HCT116 (cell line): ENCODE measurements around the gene TMEM11.

ENCODE experiments used
- JUND ChIP-seq: IDR thresholded peaks from 2 replicates; pipeline ENCODE4 v1.6.1; 2012
- POLR2A ChIP-seq: IDR thresholded peaks from 2 replicates; pipeline ENCODE4 v1.7.0; 2011; ENCODE audit warnings: borderline replicate concordance; ENCODE audit not compliant: insufficient read depth, insufficient read length; ENCODE audit errors: extremely low read depth
- POLR2AphosphoS5 ChIP-seq: IDR thresholded peaks from 2 replicates; pipeline ENCODE4 v1.6.1; 2011; ENCODE audit warnings: mild to moderate bottlenecking, low read depth, low read length, moderate library complexity
- RAD21 ChIP-seq: IDR thresholded peaks from 2 replicates; pipeline ENCODE4 v1.6.1; 2012; ENCODE audit warnings: low read depth, mild to moderate bottlenecking
- SIN3A ChIP-seq: IDR thresholded peaks from 2 replicates; pipeline ENCODE4 v1.6.1; 2012; ENCODE audit warnings: low read depth
- TCF7L2 ChIP-seq: IDR thresholded peaks from 2 replicates; pipeline ENCODE4 v1.7.0; 2011; ENCODE audit warnings: borderline replicate concordance, inconsistent platforms; ENCODE audit not compliant: insufficient read depth, insufficient read length; ENCODE audit errors: extremely low read depth
- YY1 ChIP-seq: IDR thresholded peaks from 2 replicates; pipeline ENCODE4 v1.6.1; 2011; ENCODE audit warnings: low read length, low read depth, moderate library complexity, mild to moderate bottlenecking; ENCODE audit not compliant: insufficient replicate concordance; ENCODE audit errors: extremely low read depth
- ZNF274 ChIP-seq: fragments of 200-500 bp; sonication (Bioruptor generic); IDR thresholded peaks from 2 replicates; pipeline ENCODE4 v1.6.1; 2014; ENCODE audit warnings: mild to moderate bottlenecking, low read depth, low read length, inconsistent platforms
- TF ChIP-seq, protein P1 (sequence below): IDR thresholded peaks from 2 replicates; pipeline ENCODE4 v1.6.1; 2012
- TF ChIP-seq, protein P2 (sequence below), 3 experiments: fragments of 200-600 bp in 1 of 3; sonication (generic) in 1 of 3; IDR thresholded peaks in 2 of 3; conservative IDR thresholded peaks in 1 of 3; 2 replicates each; pipeline ENCODE4 v1.5.1; 2012 to 2017; ENCODE audit warnings: low read depth in 2 of 3, low read length in 2 of 3, antibody characterized with exemption in 1 of 3, borderline replicate concordance in 1 of 3, control low read depth in 1 of 3, mild to moderate bottlenecking in 1 of 3, mixed read lengths in 1 of 3, mixed run types in 1 of 3, moderate library complexity in 1 of 3; ENCODE audit not compliant: insufficient read depth in 1 of 3
- TF ChIP-seq, protein P3 (sequence below): IDR thresholded peaks from 2 replicates; pipeline ENCODE4 v1.6.1; 2012; ENCODE audit warnings: low read depth
- TF ChIP-seq, protein P4 (sequence below): IDR thresholded peaks from 2 replicates; pipeline ENCODE4 v1.6.1; 2011; ENCODE audit warnings: mild to moderate bottlenecking, low read length, moderate library complexity; ENCODE audit not compliant: insufficient replicate concordance; ENCODE audit errors: extremely low read depth
- TF ChIP-seq, protein P5 (sequence below): IDR thresholded peaks from 2 replicates; pipeline ENCODE4 v1.6.1; 2012

DNA sequence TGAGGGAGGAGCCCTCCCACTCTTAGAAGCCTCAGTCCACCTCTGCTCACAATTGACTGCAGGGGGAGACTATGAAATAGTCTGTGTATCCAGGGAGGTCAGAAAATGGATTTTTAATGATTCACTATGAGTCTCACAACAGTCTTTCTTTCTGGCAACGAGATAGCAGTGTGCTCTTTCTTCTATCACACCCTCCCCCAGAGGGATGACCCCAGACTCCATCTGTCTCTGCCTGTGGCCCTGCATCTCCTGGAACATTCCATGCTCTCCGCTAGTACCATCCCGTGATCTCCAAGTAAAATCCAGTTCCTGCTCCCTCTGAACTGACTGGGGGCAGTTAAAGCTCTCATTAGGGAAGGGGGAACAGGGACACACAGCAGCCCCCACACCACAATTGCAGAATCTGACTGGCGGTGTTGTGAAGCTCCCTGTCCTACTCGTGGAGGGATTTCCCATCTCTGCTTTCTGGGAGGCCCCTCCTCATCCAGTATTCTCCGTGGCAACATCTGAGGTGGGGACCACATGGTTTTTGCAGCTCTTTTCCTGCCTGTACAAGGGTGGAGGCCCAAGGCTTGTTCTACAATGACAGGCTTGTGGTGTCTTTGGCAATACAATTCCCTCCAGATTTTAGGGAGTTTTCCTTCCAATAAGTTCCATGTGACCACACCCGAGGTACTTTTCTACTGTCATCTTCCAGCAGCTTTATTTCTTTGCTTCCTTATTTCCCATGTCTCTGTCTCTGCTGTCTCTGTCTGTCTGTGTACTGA, 19.8 kb upstream of the TMEM11 start:
- TF ChIP-seq, protein P1, sequence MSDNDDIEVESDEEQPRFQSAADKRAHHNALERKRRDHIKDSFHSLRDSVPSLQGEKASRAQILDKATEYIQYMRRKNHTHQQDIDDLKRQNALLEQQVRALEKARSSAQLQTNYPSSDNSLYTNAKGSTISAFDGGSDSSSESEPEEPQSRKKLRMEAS: no peak
- TF ChIP-seq RAD21 (no peak), SIN3A (no peak), YY1 (no peak), ZNF274 (no peak), POLR2A (no peak), JUND (no peak), TCF7L2 (no peak), POLR2AphosphoS5 (no peak)
- TF ChIP-seq, protein P2, sequence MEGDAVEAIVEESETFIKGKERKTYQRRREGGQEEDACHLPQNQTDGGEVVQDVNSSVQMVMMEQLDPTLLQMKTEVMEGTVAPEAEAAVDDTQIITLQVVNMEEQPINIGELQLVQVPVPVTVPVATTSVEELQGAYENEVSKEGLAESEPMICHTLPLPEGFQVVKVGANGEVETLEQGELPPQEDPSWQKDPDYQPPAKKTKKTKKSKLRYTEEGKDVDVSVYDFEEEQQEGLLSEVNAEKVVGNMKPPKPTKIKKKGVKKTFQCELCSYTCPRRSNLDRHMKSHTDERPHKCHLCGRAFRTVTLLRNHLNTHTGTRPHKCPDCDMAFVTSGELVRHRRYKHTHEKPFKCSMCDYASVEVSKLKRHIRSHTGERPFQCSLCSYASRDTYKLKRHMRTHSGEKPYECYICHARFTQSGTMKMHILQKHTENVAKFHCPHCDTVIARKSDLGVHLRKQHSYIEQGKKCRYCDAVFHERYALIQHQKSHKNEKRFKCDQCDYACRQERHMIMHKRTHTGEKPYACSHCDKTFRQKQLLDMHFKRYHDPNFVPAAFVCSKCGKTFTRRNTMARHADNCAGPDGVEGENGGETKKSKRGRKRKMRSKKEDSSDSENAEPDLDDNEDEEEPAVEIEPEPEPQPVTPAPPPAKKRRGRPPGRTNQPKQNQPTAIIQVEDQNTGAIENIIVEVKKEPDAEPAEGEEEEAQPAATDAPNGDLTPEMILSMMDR (IDR thresholded peaks at IDR 0.05 in 2 of 3, conservative IDR thresholded peaks at IDR 0.05 in 1 of 3; ENCODE audit: borderline replicate concordance in 1 of 3, insufficient read depth in 1 of 3, low read depth in 2 of 3, low read length in 2 of 3): no peak
- TF ChIP-seq, protein P3, sequence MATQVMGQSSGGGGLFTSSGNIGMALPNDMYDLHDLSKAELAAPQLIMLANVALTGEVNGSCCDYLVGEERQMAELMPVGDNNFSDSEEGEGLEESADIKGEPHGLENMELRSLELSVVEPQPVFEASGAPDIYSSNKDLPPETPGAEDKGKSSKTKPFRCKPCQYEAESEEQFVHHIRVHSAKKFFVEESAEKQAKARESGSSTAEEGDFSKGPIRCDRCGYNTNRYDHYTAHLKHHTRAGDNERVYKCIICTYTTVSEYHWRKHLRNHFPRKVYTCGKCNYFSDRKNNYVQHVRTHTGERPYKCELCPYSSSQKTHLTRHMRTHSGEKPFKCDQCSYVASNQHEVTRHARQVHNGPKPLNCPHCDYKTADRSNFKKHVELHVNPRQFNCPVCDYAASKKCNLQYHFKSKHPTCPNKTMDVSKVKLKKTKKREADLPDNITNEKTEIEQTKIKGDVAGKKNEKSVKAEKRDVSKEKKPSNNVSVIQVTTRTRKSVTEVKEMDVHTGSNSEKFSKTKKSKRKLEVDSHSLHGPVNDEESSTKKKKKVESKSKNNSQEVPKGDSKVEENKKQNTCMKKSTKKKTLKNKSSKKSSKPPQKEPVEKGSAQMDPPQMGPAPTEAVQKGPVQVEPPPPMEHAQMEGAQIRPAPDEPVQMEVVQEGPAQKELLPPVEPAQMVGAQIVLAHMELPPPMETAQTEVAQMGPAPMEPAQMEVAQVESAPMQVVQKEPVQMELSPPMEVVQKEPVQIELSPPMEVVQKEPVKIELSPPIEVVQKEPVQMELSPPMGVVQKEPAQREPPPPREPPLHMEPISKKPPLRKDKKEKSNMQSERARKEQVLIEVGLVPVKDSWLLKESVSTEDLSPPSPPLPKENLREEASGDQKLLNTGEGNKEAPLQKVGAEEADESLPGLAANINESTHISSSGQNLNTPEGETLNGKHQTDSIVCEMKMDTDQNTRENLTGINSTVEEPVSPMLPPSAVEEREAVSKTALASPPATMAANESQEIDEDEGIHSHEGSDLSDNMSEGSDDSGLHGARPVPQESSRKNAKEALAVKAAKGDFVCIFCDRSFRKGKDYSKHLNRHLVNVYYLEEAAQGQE: no peak
- TF ChIP-seq, protein P4, sequence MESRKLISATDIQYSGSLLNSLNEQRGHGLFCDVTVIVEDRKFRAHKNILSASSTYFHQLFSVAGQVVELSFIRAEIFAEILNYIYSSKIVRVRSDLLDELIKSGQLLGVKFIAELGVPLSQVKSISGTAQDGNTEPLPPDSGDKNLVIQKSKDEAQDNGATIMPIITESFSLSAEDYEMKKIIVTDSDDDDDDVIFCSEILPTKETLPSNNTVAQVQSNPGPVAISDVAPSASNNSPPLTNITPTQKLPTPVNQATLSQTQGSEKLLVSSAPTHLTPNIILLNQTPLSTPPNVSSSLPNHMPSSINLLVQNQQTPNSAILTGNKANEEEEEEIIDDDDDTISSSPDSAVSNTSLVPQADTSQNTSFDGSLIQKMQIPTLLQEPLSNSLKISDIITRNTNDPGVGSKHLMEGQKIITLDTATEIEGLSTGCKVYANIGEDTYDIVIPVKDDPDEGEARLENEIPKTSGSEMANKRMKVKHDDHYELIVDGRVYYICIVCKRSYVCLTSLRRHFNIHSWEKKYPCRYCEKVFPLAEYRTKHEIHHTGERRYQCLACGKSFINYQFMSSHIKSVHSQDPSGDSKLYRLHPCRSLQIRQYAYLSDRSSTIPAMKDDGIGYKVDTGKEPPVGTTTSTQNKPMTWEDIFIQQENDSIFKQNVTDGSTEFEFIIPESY: no peak
- TF ChIP-seq, protein P5, sequence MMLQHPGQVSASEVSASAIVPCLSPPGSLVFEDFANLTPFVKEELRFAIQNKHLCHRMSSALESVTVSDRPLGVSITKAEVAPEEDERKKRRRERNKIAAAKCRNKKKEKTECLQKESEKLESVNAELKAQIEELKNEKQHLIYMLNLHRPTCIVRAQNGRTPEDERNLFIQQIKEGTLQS: no peak
